HepG2 (cell line): Measurements from ENCODE around the gene TMTC2. TPM values are rescaled to one million over a fixed set of nuclear protein-coding genes. Genes with fewer than 3 reads are reported as not detected.

ENCODE experiments used
- ATAC-seq: fragments of 200-7000 bp; cut with Tn5 transposase; 3 replicates; pipeline ENCODE4 v1.9.1; 2020; ENCODE audit warnings: mild to moderate bottlenecking, moderate library complexity
- BruUV-seq: library from RNA; stranded (reverse); fragments of 400-500 nt; replicated peaks from 2 replicates; lab custom pipeline; 2021; lab: Mats Ljungman, UMichigan
- CTCF ChIA-PET: fragments of 300-600 bp; formaldehyde crosslinking; extraction: SDS; loops from one replicate; lab custom pipeline; 2021; ENCODE audit warnings: low total read pairs, inconsistent platforms, low intra/inter-chr PET ratio; lab: Yijun Ruan, JAX
- POLR2A ChIA-PET: fragments of 350-600 bp; sonication (Branson Sonifier 250); formaldehyde crosslinking; loops from one replicate; lab custom pipeline; 2020; ENCODE audit warnings: antibody characterized with exemption, inconsistent platforms; lab: Yijun Ruan, JAX
- DNase-seq: peaks from one replicate; pipeline ENCODE4 v3.0.0-alpha.2; 2015; ENCODE audit warnings: low spot score
- FAIRE-seq: peaks from 3 replicates; lab custom pipeline; 2011; peaks lifted over from hg19 to GRCh38; lab: Jason Lieb, UNC
- H2AFZ ChIP-seq: one replicate; pipeline ENCODE4 v1.6.1; 2011; ENCODE audit warnings: low read length, inconsistent platforms
- H3K27ac ChIP-seq: fragments of 300-600 bp; 3 replicates; pipeline ENCODE4 v1.8.0; 2011; ENCODE audit warnings: mixed run types, mild to moderate bottlenecking, mixed read lengths, low read length, inconsistent platforms; ENCODE audit not compliant: insufficient read depth; ENCODE audit errors: extremely low read length
- H3K27me3 ChIP-seq, 2 experiments: fragments of 200-600 bp in 1 of 2; 2 replicates in 1 of 2; 3 replicates in 1 of 2; pipeline versions ENCODE4 v1.6.0 to v1.8.0; 2011; ENCODE audit warnings: low read length in 2 of 2, mild to moderate bottlenecking in 2 of 2, moderate library complexity in 2 of 2, inconsistent platforms in 1 of 2; ENCODE audit not compliant: insufficient read depth in 2 of 2, control insufficient read depth in 1 of 2
- H3K36me3 ChIP-seq, 2 experiments: fragments of 200-600 bp in 1 of 2; replicated peaks in 1 of 2; 2 replicates in 1 of 2; 3 replicates in 1 of 2; pipeline versions ENCODE4 v1.5.1 to v1.8.0; 2011; ENCODE audit warnings: low read length in 2 of 2, inconsistent platforms in 1 of 2; ENCODE audit not compliant: insufficient read depth in 2 of 2, control insufficient read depth in 1 of 2
- H3K4me1 ChIP-seq: 2 replicates; pipeline ENCODE4 v1.5.1; 2012; ENCODE audit warnings: low read length, inconsistent platforms; ENCODE audit not compliant: insufficient read depth
- H3K4me2 ChIP-seq: 2 replicates; pipeline ENCODE4 v1.6.0; 2011; ENCODE audit warnings: low read depth, low read length, inconsistent platforms
- H3K4me3 ChIP-seq, 3 experiments: fragments of 200-600 bp in 1 of 3; sonication (generic), shearing (Covaris generic) in 1 of 3; replicated peaks in 1 of 3; 2 replicates each; pipeline ENCODE4 v1.5.1; 2011 to 2016; ENCODE audit warnings: low read length in 3 of 3, inconsistent platforms in 2 of 3, low read depth in 2 of 3, mild to moderate bottlenecking in 2 of 3, control low read depth in 1 of 3, mixed read lengths in 1 of 3; ENCODE audit not compliant: insufficient read depth in 1 of 3
- H3K79me2 ChIP-seq: one replicate; pipeline ENCODE4 v1.6.1; 2011; ENCODE audit warnings: low read length, inconsistent platforms; ENCODE audit not compliant: insufficient read depth
- H3K9ac ChIP-seq: 2 replicates; pipeline ENCODE4 v1.6.0; 2011; ENCODE audit warnings: mild to moderate bottlenecking, low read depth, low read length, inconsistent platforms; ENCODE audit not compliant: insufficient read depth
- H3K9me3 ChIP-seq: 2 replicates; pipeline ENCODE4 v1.5.1; 2012; ENCODE audit warnings: mild to moderate bottlenecking, low read length
- H4K20me1 ChIP-seq: 2 replicates; pipeline ENCODE4 v1.6.0; 2011; ENCODE audit warnings: inconsistent platforms, mild to moderate bottlenecking, low read length, moderate library complexity; ENCODE audit not compliant: insufficient read depth
- ATM ChIP-seq: fragments of 450-650 bp; IDR thresholded peaks from 2 replicates; pipeline ENCODE4 v1.7.1; 2017; ENCODE audit warnings: mild to moderate bottlenecking, borderline replicate concordance
- CREM ChIP-seq, 2 experiments: sonication (generic) in 1 of 2; formaldehyde crosslinking in 1 of 2; IDR thresholded peaks; 2 replicates each; pipeline versions ENCODE4 v1.4.0 to v1.6.1; 2016 to 2020; ENCODE audit warnings: antibody characterized with exemption in 1 of 2, mild to moderate bottlenecking in 1 of 2, missing genetic modification reagents in 1 of 2
- HHEX ChIP-seq: IDR thresholded peaks from 2 replicates; pipeline ENCODE4 v1.6.1; 2016; ENCODE audit warnings: control low read depth
- HOXA5 ChIP-seq: sonication (generic); formaldehyde crosslinking; IDR thresholded peaks from 2 replicates; pipeline ENCODE4 v1.4.0; 2020; ENCODE audit warnings: missing genetic modification reagents
- HOXD1 ChIP-seq: sonication (generic); formaldehyde crosslinking; IDR thresholded peaks from 2 replicates; pipeline ENCODE4 v1.5.0; 2020; ENCODE audit warnings: missing genetic modification reagents
- MAFK ChIP-seq, 2 experiments: IDR thresholded peaks in 1 of 2; conservative IDR thresholded peaks in 1 of 2; 2 replicates each; pipeline ENCODE4 v1.6.1; 2011; ENCODE audit warnings: improper control_type of control experiment in 2 of 2, low read length in 2 of 2
- NFATC3 ChIP-seq: sonication (generic); formaldehyde crosslinking; IDR thresholded peaks from 2 replicates; pipeline ENCODE4 v1.5.1; 2020; ENCODE audit warnings: mild to moderate bottlenecking, missing genetic modification reagents
- PRMT3 ChIP-seq: sonication (generic); formaldehyde crosslinking; IDR thresholded peaks from 2 replicates; pipeline ENCODE4 v1.8.1; 2022; ENCODE audit warnings: low read depth, mild to moderate bottlenecking, moderate library complexity, missing genetic modification reagents, borderline replicate concordance
- SIX4 ChIP-seq: sonication (generic); formaldehyde crosslinking; IDR thresholded peaks from 2 replicates; pipeline ENCODE4 v1.4.0; 2020; ENCODE audit warnings: missing genetic modification reagents
- SRY ChIP-seq: sonication (generic); formaldehyde crosslinking; IDR thresholded peaks from 2 replicates; pipeline ENCODE4 v1.8.0; 2022; ENCODE audit warnings: mild to moderate bottlenecking, missing genetic modification reagents
- TEAD3 ChIP-seq: optimal IDR thresholded peaks from 2 replicates; pipeline ENCODE3; 2016; ENCODE audit warnings: borderline replicate concordance
- ZFY ChIP-seq: sonication (generic); formaldehyde crosslinking; IDR thresholded peaks from 2 replicates; pipeline ENCODE4 v1.4.0; 2020; ENCODE audit warnings: missing genetic modification reagents
- ZNF547 ChIP-seq: sonication (generic); formaldehyde crosslinking; IDR thresholded peaks from 2 replicates; pipeline ENCODE4 v1.5.1; 2020; ENCODE audit warnings: mild to moderate bottlenecking, missing genetic modification reagents
- ZSCAN20 ChIP-seq: sonication (generic); formaldehyde crosslinking; IDR thresholded peaks from 2 replicates; pipeline ENCODE4 v1.4.0; 2020; ENCODE audit warnings: missing genetic modification reagents, mild to moderate bottlenecking, borderline replicate concordance
- WGBS: methylation state at CpG from one replicate; pipeline ENCODE4 v1.1.6; 2017; ENCODE audit warnings: low lambda C conversion rate; 5-methylcytosine and 5-hydroxymethylcytosine counted together
- in situ Hi-C: cut with HindIII; loops from 2 replicates; pipeline ENCODE4 v1.10.0; 2017; ENCODE audit warnings: low pct_unique_long_range_greater_than_20kb; ENCODE audit not compliant: extremely low pct_ligation_motif_present
- intact Hi-C: fragments of 100-400 bp; cut with micrococcal nuclease; formaldehyde crosslinking; loops from one replicate; pipeline ENCODE4 v1.10.0; 2022; ENCODE audit not compliant: unreplicated experiment
- polyA plus RNA-seq, 8 experiments: library from polyadenylated mRNA; depleted of rRNA in 3 of 8; stranded (reverse) in 7 of 8; unstranded in 1 of 8; fragments of >200 nt; fragmentation: Illumina TruSeq in 4 of 8; extraction: Trizol in 4 of 8; gene quantifications; 2 replicates each; pipeline versions ENCODE4 v1.2.1 to v1.2.3, GENCODE V29; 2011 to 2016; ENCODE audit warnings: low read depth in 4 of 8, missing spikeins in 1 of 8, mixed read lengths in 1 of 8; ENCODE audit not compliant: insufficient read depth in 1 of 8
- total RNA-seq, 5 experiments: library from RNA; depleted of rRNA; stranded (reverse); fragments of >200 nt; fragmentation: Illumina TruSeq; extraction: Trizol; gene quantifications; 2 replicates each; pipeline ENCODE4 v1.2.3, GENCODE V29; 2016; ENCODE audit warnings: low read depth in 1 of 5
- TF ChIP-seq, protein P1 (sequence below): sonication (generic); formaldehyde crosslinking; IDR thresholded peaks from 2 replicates; pipeline ENCODE4 v1.4.0; 2020; ENCODE audit warnings: missing genetic modification reagents
- TF ChIP-seq, protein P2 (sequence below): sonication (generic); formaldehyde crosslinking; IDR thresholded peaks from 2 replicates; pipeline ENCODE4 v1.8.0; 2022; ENCODE audit warnings: mild to moderate bottlenecking, missing genetic modification reagents; ENCODE audit not compliant: insufficient replicate concordance
- TF ChIP-seq, protein P3 (sequence below): IDR thresholded peaks from 2 replicates; pipeline ENCODE4 v1.6.1; 2016; ENCODE audit warnings: mild to moderate bottlenecking, missing biosample characterization, missing genetic modification reagents

The TMTC2 gene
- total and polyA plus RNA-seq, 2 of the 13 experiments (the other 11 are each of a cell fraction or from before 2014, with no cell fraction given) = 0.55 to 0.63 TPM

DNA sequence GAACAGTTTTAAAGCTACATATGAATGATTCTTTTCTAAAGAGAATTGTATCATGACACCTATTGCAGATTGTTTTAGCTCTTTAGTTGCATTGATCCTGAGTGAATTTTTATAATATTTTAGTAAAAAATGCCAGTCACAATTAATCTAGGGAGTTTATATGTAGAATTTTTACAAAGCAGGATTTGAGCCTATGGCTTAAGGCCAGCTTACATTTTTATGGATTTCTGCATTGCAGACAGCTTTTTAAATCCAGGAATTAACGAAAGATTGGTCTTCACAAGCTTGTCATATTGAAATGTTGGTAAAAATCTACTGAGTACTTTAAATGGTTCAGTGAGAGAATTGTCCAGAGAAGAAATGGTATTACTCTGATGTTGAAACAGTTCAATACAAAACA, 358.0 kb downstream of the TMTC2 start:
- in situ Hi-C loops (no loop called here), intact Hi-C loops (no loop called here)
- no peak overlapping the region for H2AFZ ChIP-seq
- POLR2A ChIA-PET = no interaction called here
- BruUV-seq = no TSS peak
- no peaks in the 10 kb centered on the region for H3K79me2 ChIP-seq
- no peak overlapping the region for H3K4me3 ChIP-seq
- TF ChIP-seq HOXD1 (no peak), HHEX (no peak), NFATC3 (no peak), TEAD3 (CRISPR knock-in tag) (no peak), ZFY (no peak), MAFK (conservative IDR thresholded peaks at IDR 0.05 in 1 of 2, IDR thresholded peaks at IDR 0.05 in 1 of 2; ENCODE audit: low read length in 2 of 2) (no peak), PRMT3 (CRISPR knock-in tag) (no peak), ATM (no peak), SRY (no peak), HOXA5 (CRISPR knock-in tag) (no peak), ZSCAN20 (CRISPR knock-in tag) (no peak), SIX4 (CRISPR knock-in tag) (no peak), CREM (IDR thresholded peaks at IDR 0.05) (no peak), CREM (CRISPR knock-in tag; IDR thresholded peaks at IDR 0.05) (no peak), ZNF547 (no peak)
- TF ChIP-seq, protein P1, sequence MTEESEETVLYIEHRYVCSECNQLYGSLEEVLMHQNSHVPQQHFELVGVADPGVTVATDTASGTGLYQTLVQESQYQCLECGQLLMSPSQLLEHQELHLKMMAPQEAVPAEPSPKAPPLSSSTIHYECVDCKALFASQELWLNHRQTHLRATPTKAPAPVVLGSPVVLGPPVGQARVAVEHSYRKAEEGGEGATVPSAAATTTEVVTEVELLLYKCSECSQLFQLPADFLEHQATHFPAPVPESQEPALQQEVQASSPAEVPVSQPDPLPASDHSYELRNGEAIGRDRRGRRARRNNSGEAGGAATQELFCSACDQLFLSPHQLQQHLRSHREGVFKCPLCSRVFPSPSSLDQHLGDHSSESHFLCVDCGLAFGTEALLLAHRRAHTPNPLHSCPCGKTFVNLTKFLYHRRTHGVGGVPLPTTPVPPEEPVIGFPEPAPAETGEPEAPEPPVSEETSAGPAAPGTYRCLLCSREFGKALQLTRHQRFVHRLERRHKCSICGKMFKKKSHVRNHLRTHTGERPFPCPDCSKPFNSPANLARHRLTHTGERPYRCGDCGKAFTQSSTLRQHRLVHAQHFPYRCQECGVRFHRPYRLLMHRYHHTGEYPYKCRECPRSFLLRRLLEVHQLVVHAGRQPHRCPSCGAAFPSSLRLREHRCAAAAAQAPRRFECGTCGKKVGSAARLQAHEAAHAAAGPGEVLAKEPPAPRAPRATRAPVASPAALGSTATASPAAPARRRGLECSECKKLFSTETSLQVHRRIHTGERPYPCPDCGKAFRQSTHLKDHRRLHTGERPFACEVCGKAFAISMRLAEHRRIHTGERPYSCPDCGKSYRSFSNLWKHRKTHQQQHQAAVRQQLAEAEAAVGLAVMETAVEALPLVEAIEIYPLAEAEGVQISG (CRISPR knock-in tag) = no peak
- TF ChIP-seq, protein P2, sequence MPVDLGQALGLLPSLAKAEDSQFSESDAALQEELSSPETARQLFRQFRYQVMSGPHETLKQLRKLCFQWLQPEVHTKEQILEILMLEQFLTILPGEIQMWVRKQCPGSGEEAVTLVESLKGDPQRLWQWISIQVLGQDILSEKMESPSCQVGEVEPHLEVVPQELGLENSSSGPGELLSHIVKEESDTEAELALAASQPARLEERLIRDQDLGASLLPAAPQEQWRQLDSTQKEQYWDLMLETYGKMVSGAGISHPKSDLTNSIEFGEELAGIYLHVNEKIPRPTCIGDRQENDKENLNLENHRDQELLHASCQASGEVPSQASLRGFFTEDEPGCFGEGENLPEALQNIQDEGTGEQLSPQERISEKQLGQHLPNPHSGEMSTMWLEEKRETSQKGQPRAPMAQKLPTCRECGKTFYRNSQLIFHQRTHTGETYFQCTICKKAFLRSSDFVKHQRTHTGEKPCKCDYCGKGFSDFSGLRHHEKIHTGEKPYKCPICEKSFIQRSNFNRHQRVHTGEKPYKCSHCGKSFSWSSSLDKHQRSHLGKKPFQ = no peak
- TF ChIP-seq, protein P3, sequence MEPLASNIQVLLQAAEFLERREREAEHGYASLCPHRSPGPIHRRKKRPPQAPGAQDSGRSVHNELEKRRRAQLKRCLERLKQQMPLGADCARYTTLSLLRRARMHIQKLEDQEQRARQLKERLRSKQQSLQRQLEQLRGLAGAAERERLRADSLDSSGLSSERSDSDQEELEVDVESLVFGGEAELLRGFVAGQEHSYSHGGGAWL = no peak
- H3K4me1 ChIP-seq = no peaks in the 10 kb centered on the region
- no peak for ATAC-seq
- no peaks in the 10 kb centered on the region for H3K9me3 ChIP-seq
- H3K9ac ChIP-seq = no peak overlapping the region
- WGBS = 0% methylated on average over 1 of the region's 1 CpG
- H3K27ac ChIP-seq = no peak overlapping the region
- DNase-seq = no peak
- no peak overlapping the region for H3K4me2 ChIP-seq
- FAIRE-seq = no peak
- H3K36me3 ChIP-seq = no peaks in the 10 kb centered on the region
- no peaks in the 10 kb centered on the region for H4K20me1 ChIP-seq
- H3K27me3 ChIP-seq = no peaks in the 10 kb centered on the region
- CTCF ChIA-PET = no interaction called here
